ENCODE measurements around the gene AVP. TPM values are rescaled to one million over a fixed set of nuclear protein-coding genes. Genes with fewer than 3 reads are reported as not detected.

AVP gene
- total RNA-seq, 2 experiments from 2014 or later = not detected

DNA sequence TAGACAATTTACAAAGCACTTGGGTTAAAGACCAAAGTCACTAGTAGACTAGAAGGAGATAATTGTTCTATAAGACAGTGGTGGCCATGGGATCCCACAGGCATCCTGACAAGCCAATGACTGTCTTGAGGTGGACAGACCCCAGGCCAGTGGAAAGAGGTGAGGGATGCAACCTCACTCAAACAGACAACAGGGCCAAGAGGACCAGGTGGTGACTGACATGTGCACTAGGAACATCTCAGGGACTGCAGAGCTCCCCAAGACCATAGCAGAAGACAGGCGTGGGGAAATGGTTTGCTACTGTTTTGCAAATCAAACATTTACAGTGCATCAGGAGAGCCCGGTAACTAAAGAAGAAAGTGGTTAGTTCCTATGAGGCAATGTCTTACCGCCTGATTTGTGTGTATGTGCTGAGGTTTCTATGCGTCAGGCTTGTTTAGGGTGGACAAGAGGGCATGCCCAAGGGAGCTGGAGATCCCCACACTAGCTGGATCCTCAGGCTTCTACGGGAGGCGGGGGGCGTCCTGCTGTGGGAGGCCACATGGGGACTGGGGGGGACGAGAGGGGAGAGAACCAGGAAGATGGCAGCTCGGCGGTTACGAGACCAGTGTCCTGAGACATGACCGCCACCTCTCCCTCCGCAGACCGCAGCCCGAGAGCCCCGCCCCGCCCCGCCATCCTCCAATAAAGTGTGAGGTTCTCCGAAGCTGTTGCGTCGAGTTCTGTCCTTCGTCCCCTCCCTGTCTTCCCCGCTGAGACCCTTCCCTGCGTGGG, 39.3 kb downstream of the AVP start:
- no peaks in the 10 kb centered on the region for H3K9me3 Mint-ChIP-seq
- H3K27ac Mint-ChIP-seq = peak overlapping the region; percentile 78
- H3K4me3 Mint-ChIP-seq = peak overlapping the region; percentile 85
- H3K36me3 Mint-ChIP-seq (ENCODE audit: low read depth) = peaks cover 32% of the 10 kb centered on the region
- ATAC-seq (peak; percentile 38), DNase-seq (peak; percentile 65)
- no peaks in the 10 kb centered on the region for H3K27me3 Mint-ChIP-seq
- no peak for TF ChIP-seq CTCF (IDR thresholded peaks at IDR 0.05)
- intact Hi-C loops (cut with micrococcal nuclease) = loop anchor here (5.0 kb wide), 1 partner anchor 72 kb away; no protein-coding TSS in a partner anchor
- ChIA-PET POLR2A (interaction anchor here (0.5 to 1.6 kb wide), 8 partner anchors 9 to 180 kb away, joined by 3 to 5 read pairs (median 3); partner anchors contain the start of gene OXT), CTCF (interaction anchor here (0.8 to 0.9 kb wide), 2 partner anchors 8 to 180 kb away, joined by 3 read pairs; no protein-coding TSS in a partner anchor)
- peaks cover 16% of the 10 kb centered on the region for H3K4me1 Mint-ChIP-seq (ENCODE audit: low read depth)

- H3K27me3 Mint-ChIP-seq = no peaks in the 10 kb centered on the region
- H3K4me3 Mint-ChIP-seq = no peak overlapping the region
- no peak overlapping the region for H3K27ac Mint-ChIP-seq
- POLR2A ChIA-PET = interaction anchor here (0.8 to 1.6 kb wide), 3 partner anchors 9 to 390 kb away, joined by 3 read pairs; no protein-coding TSS in a partner anchor
- intact Hi-C loops (cut with micrococcal nuclease) = no loop called here
- no peak for TF ChIP-seq CTCF (IDR thresholded peaks at IDR 0.05)
- no peaks in the 10 kb centered on the region for H3K9me3 Mint-ChIP-seq
- H3K4me1 Mint-ChIP-seq (ENCODE audit: low read depth) = peaks cover 16% of the 10 kb centered on the region
- DNase-seq (no peak), ATAC-seq (no peak)
- H3K36me3 Mint-ChIP-seq (ENCODE audit: low read depth) = peaks cover 25% of the 10 kb centered on the region
- CTCF ChIA-PET = interaction anchor here (1.4 kb wide), 1 partner anchor 178 kb away, joined by 3 read pairs; no protein-coding TSS in a partner anchor
Measured at GRCh38 chr20:3044336-3044965, 40.1 kb downstream of the AVP start.

DNA sequence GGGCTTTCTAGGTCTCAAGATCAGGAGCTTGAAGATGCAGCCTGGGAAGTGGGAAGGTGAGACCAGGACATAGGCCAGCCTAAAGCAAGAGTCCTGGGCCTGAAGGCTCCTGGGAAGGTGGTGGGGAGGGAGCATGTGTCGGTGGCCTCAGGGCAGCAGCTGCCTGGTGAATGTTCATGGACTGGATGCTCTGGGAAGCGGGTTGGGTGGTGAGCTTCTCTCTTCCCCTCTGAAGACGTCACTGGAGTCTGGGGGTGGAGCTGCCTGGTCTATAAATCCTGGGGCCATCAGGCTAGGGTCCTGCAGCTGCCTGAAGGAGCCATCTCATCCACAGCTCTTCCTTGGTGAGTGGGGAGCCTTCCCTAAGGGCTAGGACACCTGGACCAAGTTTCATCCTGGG, 41.2 kb downstream of the AVP start, which contains the start of gene GNRH2:
GNRH2 (plus strand) TSS at position 301 of the 400 bp plus-strand sequence. CDS start 793 bp downstream, outside the sequence.
- ChIA-PET POLR2A (interaction anchor here (2.0 kb wide), 1 partner anchor 13 kb away, joined by 4 read pairs; no protein-coding TSS in a partner anchor), CTCF (interaction anchor here (1.4 to 2.1 kb wide), 2 partner anchors 10 to 177 kb away, joined by 3 to 9 read pairs; no protein-coding TSS in a partner anchor)
- TF ChIP-seq CTCF (IDR thresholded peaks at IDR 0.05) = no peak
- intact Hi-C loops (cut with micrococcal nuclease) = no loop called here
- Mint-ChIP-seq H3K9me3 (no peaks in the 10 kb centered on the region), H3K4me3 (no peak within 1 kb of the TSS), H3K4me1 (ENCODE audit: low read depth) (peaks cover 16% of the 10 kb centered on the region), H3K27me3 (no peaks in the 10 kb centered on the region), H3K27ac (no peak within 1 kb of the TSS), H3K36me3 (ENCODE audit: low read depth) (peaks cover 24% of the 10 kb centered on the region)
- ATAC-seq = no peak
- no peak for DNase-seq

GRCh38 chr20:3042625-3043024, 41.9 kb downstream of the AVP start:
- Mint-ChIP-seq H3K9me3 (no peaks in the 10 kb centered on the region), H3K27ac (no peak overlapping the region), H3K36me3 (ENCODE audit: low read depth) (peaks cover 19% of the 10 kb centered on the region), H3K4me3 (no peak overlapping the region), H3K4me1 (ENCODE audit: low read depth) (peaks cover 13% of the 10 kb centered on the region), H3K27me3 (no peaks in the 10 kb centered on the region)
- intact Hi-C loops (cut with micrococcal nuclease) = no loop called here
- no peak for DNase-seq
- TF ChIP-seq CTCF (IDR thresholded peaks at IDR 0.05) = no peak
- ATAC-seq = no peak
- POLR2A ChIA-PET = interaction anchor here (0.7 to 2.0 kb wide), 2 partner anchors 13 to 28 kb away, joined by 3 to 4 read pairs; no protein-coding TSS in a partner anchor
- CTCF ChIA-PET = interaction anchor here (2.1 kb wide), 1 partner anchor 11 kb away, joined by 9 read pairs; no protein-coding TSS in a partner anchor
